A549 (cell line): ENCODE data around the gene IL21. TPM values are rescaled to one million over a fixed set of nuclear protein-coding genes. Genes with fewer than 3 reads are reported as not detected.

ENCODE experiments used
- ATAC-seq, 2 experiments: fragments of 200-7000 bp in 1 of 2; fragments of >200 bp in 1 of 2; cut with Nextera tagmentation in 1 of 2; cut with Tn5 transposase in 1 of 2; 3 replicates each; pipeline versions ENCODE4 v1.8.0 to v1.9.1; 2018 to 2020; ENCODE audit warnings: mild to moderate bottlenecking in 1 of 2, moderate library complexity in 1 of 2
- CTCF ChIA-PET: fragments of 300-600 bp; sonication (Branson Sonifier 250); formaldehyde crosslinking; extraction: SDS; loops from one replicate; lab custom pipeline; 2021; ENCODE audit warnings: antibody characterized with exemption, inconsistent platforms; lab: Yijun Ruan, JAX
- POLR2A ChIA-PET: fragments of 350-600 bp; formaldehyde crosslinking; extraction: SDS; loops from one replicate; lab custom pipeline; 2021; ENCODE audit warnings: antibody characterized with exemption, inconsistent platforms; lab: Yijun Ruan, JAX
- DNase-seq, 2 experiments: peaks; one replicate each; pipeline versions ENCODE4 v3.0.0 to v3.0.0-alpha.2; 2011 to 2016; ENCODE audit warnings: low read depth in 1 of 2, low spot score in 1 of 2
- FAIRE-seq: peaks from 2 replicates; lab custom pipeline; 2011; peaks lifted over from hg19 to GRCh38; lab: Jason Lieb, UNC
- H3K27ac ChIP-seq, 2 experiments: fragments of >200 bp; sonication (Bioruptor Twin); formaldehyde crosslinking; 3 replicates each; pipeline ENCODE4 v1.5.1; 2016 to 2017
- H3K4me1 ChIP-seq: fragments of >200 bp; sonication (Bioruptor Twin); formaldehyde crosslinking; 3 replicates; pipeline ENCODE4 v1.6.1; 2016
- H3K4me2 ChIP-seq: fragments of >200 bp; sonication (Bioruptor Twin); formaldehyde crosslinking; 3 replicates; pipeline ENCODE4 v1.6.1; 2016
- H3K4me3 ChIP-seq: fragments of >200 bp; sonication (Bioruptor Twin); formaldehyde crosslinking; 3 replicates; pipeline ENCODE4 v1.5.1; 2016
- H3K9me3 ChIP-seq: fragments of >200 bp; sonication (Bioruptor Twin); formaldehyde crosslinking; 3 replicates; pipeline ENCODE4 v1.6.1; 2016
- BHLHE40 ChIP-seq: IDR thresholded peaks from 2 replicates; pipeline ENCODE4 v1.6.1; 2012; ENCODE audit warnings: low read depth, low read length, inconsistent platforms
- CBX2 ChIP-seq: fragments of 200-600 bp; sonication (generic); IDR thresholded peaks from 2 replicates; pipeline ENCODE4 v1.6.1; 2016; ENCODE audit warnings: low read depth, mild to moderate bottlenecking, borderline replicate concordance
- CHD2 ChIP-seq: fragments of 150-350 bp; IDR thresholded peaks from 2 replicates; pipeline ENCODE4 v1.6.1; 2014; ENCODE audit warnings: low read length; ENCODE audit not compliant: partially characterized antibody
- CHD4 ChIP-seq: fragments of 200-600 bp; sonication (generic); IDR thresholded peaks from 2 replicates; pipeline ENCODE4 v1.6.1; 2016; ENCODE audit warnings: antibody characterized with exemption, mild to moderate bottlenecking, borderline replicate concordance
- EHF ChIP-seq: fragments of 250-450 bp; sonication (Bioruptor Pico); IDR thresholded peaks from 2 replicates; pipeline ENCODE4 v1.5.0; 2020; ENCODE audit warnings: mild to moderate bottlenecking
- EHMT2 ChIP-seq: fragments of 200-600 bp; sonication (generic); IDR thresholded peaks from 2 replicates; pipeline ENCODE4 v1.6.1; 2016; ENCODE audit warnings: antibody characterized with exemption, low read depth, mild to moderate bottlenecking, moderate library complexity
- ESRRA ChIP-seq: fragments of 150-350 bp; IDR thresholded peaks from 2 replicates; pipeline ENCODE4 v1.6.1; 2014; ENCODE audit warnings: mild to moderate bottlenecking, low read length, borderline replicate concordance
- FOSB ChIP-seq: fragments of 250-450 bp; sonication (Bioruptor Pico); IDR thresholded peaks from 2 replicates; pipeline ENCODE4 v1.5.0; 2020; ENCODE audit warnings: mild to moderate bottlenecking, moderate library complexity
- FOXS1 ChIP-seq: fragments of 250-450 bp; sonication (Bioruptor Pico); IDR thresholded peaks from 2 replicates; pipeline ENCODE4 v1.5.0; 2020; ENCODE audit warnings: mild to moderate bottlenecking, moderate library complexity
- GATA3 ChIP-seq: IDR thresholded peaks from 2 replicates; pipeline ENCODE4 v1.6.1; 2012; ENCODE audit warnings: borderline replicate concordance
- HES2 ChIP-seq: fragments of >200 bp; sonication (Bioruptor Twin); formaldehyde crosslinking; IDR thresholded peaks from 2 replicates; pipeline ENCODE4 v1.6.1; 2016
- HOXA7 ChIP-seq: fragments of 250-450 bp; sonication (Bioruptor Pico); IDR thresholded peaks from 2 replicates; pipeline ENCODE4 v1.5.0; 2020; ENCODE audit warnings: mild to moderate bottlenecking, moderate library complexity
- JUN ChIP-seq, 2 experiments: fragments of >200 bp; sonication (Bioruptor Twin); formaldehyde crosslinking; IDR thresholded peaks; 2 replicates in 1 of 2; 3 replicates in 1 of 2; pipeline ENCODE4 v1.6.1; 2016 to 2017
- JUNB ChIP-seq: fragments of >200 bp; sonication (Bioruptor Twin); formaldehyde crosslinking; IDR thresholded peaks from 2 replicates; pipeline ENCODE4 v1.6.1; 2016
- KDM5A ChIP-seq: fragments of 200-600 bp; sonication (generic); IDR thresholded peaks from 2 replicates; pipeline ENCODE4 v1.6.1; 2016; ENCODE audit warnings: antibody characterized with exemption, mild to moderate bottlenecking
- MAX ChIP-seq: IDR thresholded peaks from 2 replicates; pipeline ENCODE4 v1.6.1; 2012
- MYC ChIP-seq: IDR thresholded peaks from 2 replicates; pipeline ENCODE4 v1.6.1; 2012; ENCODE audit warnings: mild to moderate bottlenecking, inconsistent platforms, low read length, improper control_type of control experiment, borderline replicate concordance
- POLR2AphosphoS2 ChIP-seq: conservative IDR thresholded peaks from 2 replicates; pipeline ENCODE4 v1.6.1; 2012; ENCODE audit warnings: low read length, improper control_type of control experiment, inconsistent platforms
- REST ChIP-seq: fragments of 200-600 bp; sonication (generic); IDR thresholded peaks from 2 replicates; pipeline ENCODE4 v1.6.1; 2016; ENCODE audit warnings: antibody characterized with exemption, mild to moderate bottlenecking, moderate library complexity
- RNF2 ChIP-seq: fragments of 200-600 bp; sonication (generic); IDR thresholded peaks from 2 replicates; pipeline ENCODE4 v1.6.1; 2016; ENCODE audit warnings: low read depth, mild to moderate bottlenecking, antibody characterized with exemption, moderate library complexity, borderline replicate concordance
- SREBF2 ChIP-seq: fragments of 450-650 bp; IDR thresholded peaks from 2 replicates; pipeline ENCODE4 v1.6.1; 2014; ENCODE audit warnings: mild to moderate bottlenecking, moderate library complexity
- TFCP2L1 ChIP-seq: fragments of 250-450 bp; sonication (Bioruptor Pico); IDR thresholded peaks from 2 replicates; pipeline ENCODE4 v1.5.0; 2021; ENCODE audit warnings: mild to moderate bottlenecking
- USF2 ChIP-seq: fragments of 450-650 bp; IDR thresholded peaks from 2 replicates; pipeline ENCODE4 v1.6.1; 2014; ENCODE audit warnings: antibody characterized with exemption
- ZFP36 ChIP-seq: fragments of 450-650 bp; IDR thresholded peaks from 2 replicates; pipeline ENCODE4 v1.6.1; 2014; ENCODE audit warnings: borderline replicate concordance; ENCODE audit not compliant: partially characterized antibody
- WGBS: methylation state at CpG from one replicate; pipeline ENCODE4 v1.1.6; 2017; ENCODE audit errors: missing lambda C conversion rate; 5-methylcytosine and 5-hydroxymethylcytosine counted together
- polyA plus RNA-seq, 4 experiments: library from polyadenylated mRNA; depleted of rRNA in 3 of 4; stranded (reverse); fragments of >200 nt; fragmentation: RNase III in 1 of 4; extraction: RNeasy Plus Mini Kit Qiagen cat#74134 plus additional on column Dnase treatment in 1 of 4; gene quantifications; 2 replicates in 3 of 4; 3 replicates in 1 of 4; pipeline ENCODE4 v1.2.3, GENCODE V29; 2011 to 2017
- TF ChIP-seq, protein P1 (sequence below): IDR thresholded peaks from 2 replicates; pipeline ENCODE4 v1.6.1; 2012

The IL21 gene
- polyA plus RNA-seq, 2 of the 4 experiments (the other 2 are of a cell fraction): not detected

DNA sequence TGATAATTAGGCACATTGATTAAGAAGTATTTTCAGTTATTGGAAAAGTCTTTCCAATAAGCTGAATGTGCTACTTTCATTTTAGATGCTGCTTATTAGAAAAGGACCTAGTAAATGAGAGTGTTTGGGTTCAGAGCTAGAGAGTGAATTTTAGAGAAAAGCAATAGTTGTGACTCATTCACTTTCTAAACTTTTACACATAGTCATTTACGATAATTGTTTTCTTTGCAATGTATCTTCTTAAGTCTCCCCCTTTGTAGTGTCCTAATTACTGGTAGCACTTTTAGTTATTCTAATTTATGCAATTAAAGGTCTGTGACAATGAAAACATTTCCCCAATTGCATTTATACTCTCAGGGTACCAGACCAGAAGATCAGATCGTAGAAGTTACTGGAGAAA, 1.3 kb downstream of the IL21 start:
- ChIA-PET POLR2A (no interaction called here), CTCF (no interaction called here)
- ATAC-seq (no peak), FAIRE-seq (no peak), DNase-seq (no peak)
- Histone ChIP-seq H3K4me2 (no peak overlapping the region), H3K9me3 (no peaks in the 10 kb centered on the region), H3K27ac (no peak overlapping the region), H3K4me3 (no peak overlapping the region), H3K4me1 (no peaks in the 10 kb centered on the region)
- WGBS: 70% methylated on average over 2 of the region's 2 CpGs
- no peak for TF ChIP-seq CHD4
- no peak for TF ChIP-seq RNF2
- TF ChIP-seq REST: no peak
- TF ChIP-seq MAX: no peak
- TF ChIP-seq, protein P1, sequence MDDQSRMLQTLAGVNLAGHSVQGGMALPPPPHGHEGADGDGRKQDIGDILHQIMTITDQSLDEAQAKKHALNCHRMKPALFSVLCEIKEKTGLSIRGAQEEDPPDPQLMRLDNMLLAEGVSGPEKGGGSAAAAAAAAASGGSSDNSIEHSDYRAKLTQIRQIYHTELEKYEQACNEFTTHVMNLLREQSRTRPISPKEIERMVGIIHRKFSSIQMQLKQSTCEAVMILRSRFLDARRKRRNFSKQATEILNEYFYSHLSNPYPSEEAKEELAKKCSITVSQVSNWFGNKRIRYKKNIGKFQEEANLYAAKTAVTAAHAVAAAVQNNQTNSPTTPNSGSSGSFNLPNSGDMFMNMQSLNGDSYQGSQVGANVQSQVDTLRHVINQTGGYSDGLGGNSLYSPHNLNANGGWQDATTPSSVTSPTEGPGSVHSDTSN: no peak
- TF ChIP-seq JUN (IDR thresholded peaks at IDR 0.05): no peak
- TF ChIP-seq USF2: no peak
- no peak for TF ChIP-seq EHF (CRISPR knock-in tag)
- TF ChIP-seq BHLHE40: no peak
- TF ChIP-seq EHMT2: no peak
- no peak for TF ChIP-seq FOXS1 (CRISPR knock-in tag)
- TF ChIP-seq SREBF2: no peak
- TF ChIP-seq CHD2: no peak

GRCh38 chr4:122617597-122618593, 3.0 kb downstream of the IL21 start:
- no peak for DNase-seq
- ChIA-PET POLR2A (no interaction called here), CTCF (no interaction called here)
- TF ChIP-seq ZFP36: no peak
- TF ChIP-seq MYC: no peak
- TF ChIP-seq KDM5A: no peak
- TF ChIP-seq HOXA7: no peak
- TF ChIP-seq CBX2: no peak
- TF ChIP-seq TFCP2L1: no peak
- TF ChIP-seq HES2: no peak
- TF ChIP-seq FOSB (CRISPR knock-in tag): no peak
- TF ChIP-seq GATA3: no peak
- no peak for TF ChIP-seq ESRRA
- no peak for TF ChIP-seq JUNB
- no peak for TF ChIP-seq POLR2AphosphoS2
- H3K4me1 ChIP-seq: no peaks in the 10 kb centered on the region
- 61% methylated on average over 7 of the region's 7 CpGs for WGBS
- H3K27ac ChIP-seq: no peak overlapping the region
- no peak overlapping the region for H3K4me2 ChIP-seq
- no peak for FAIRE-seq
- no peak overlapping the region for H3K4me3 ChIP-seq
- no peaks in the 10 kb centered on the region for H3K9me3 ChIP-seq
- no peak for ATAC-seq
